Right lobe of liver (tissue), 4 donors: ENCODE results near the gene CPB1.

Experiments used
- CTCF ChIP-seq, 4 donors: fragments of 200-600 bp in 3 of 4; fragments of 450-650 bp in 1 of 4; IDR thresholded peaks; one replicate each; pipeline versions ENCODE4 v1.5.1 to v1.8.0; 2016 to 2022; ENCODE audit warnings: antibody characterized with exemption in 4 of 4, mild to moderate bottlenecking in 2 of 4
- POLR2A ChIP-seq: fragments of 450-650 bp; IDR thresholded peaks from one replicate; pipeline ENCODE4 v1.6.1; 2017; ENCODE audit warnings: antibody characterized with exemption, mild to moderate bottlenecking
- donor health status: DM: no; HTN: no; CAD: no.
- donor health status: DM: no; HTN: no; CAD: no.
- donor health status: DM: no; HTN: yes; CAD: no.

DNA sequence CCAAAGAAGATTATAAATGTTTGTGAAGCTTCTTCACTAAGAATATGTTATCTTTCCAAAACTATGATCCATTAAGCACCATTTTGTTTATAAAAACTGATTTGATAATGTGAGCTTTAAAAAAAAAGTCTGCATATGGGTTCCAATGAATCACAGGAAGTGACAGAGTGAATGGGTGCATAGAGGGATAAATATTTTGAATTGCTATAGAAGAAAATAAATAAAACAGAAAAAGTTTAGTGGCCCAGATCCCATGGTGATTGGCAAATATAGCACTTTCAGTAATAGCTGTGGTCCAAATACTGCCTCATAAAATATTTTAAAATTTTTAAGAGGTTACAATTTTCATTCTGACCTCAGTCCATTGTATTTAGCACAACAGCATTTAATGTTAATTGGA, 56.6 kb downstream of the CPB1 start:
- TF ChIP-seq POLR2A (no peak), CTCF (IDR thresholded peaks at IDR 0.05) (no peak)
